HCT116 (cell line): ENCODE results near the gene SERPINI1.

Experiments
- CEBPB ChIP-seq: IDR thresholded peaks from 2 replicates; pipeline ENCODE4 v1.6.1; 2012; ENCODE audit warnings: low read depth
- EZH2 ChIP-seq: fragments of 200-600 bp; sonication (generic); IDR thresholded peaks from 2 replicates; pipeline ENCODE4 v1.6.1; 2017; ENCODE audit warnings: antibody characterized with exemption, mixed run types
- POLR2AphosphoS5 ChIP-seq: IDR thresholded peaks from 2 replicates; pipeline ENCODE4 v1.6.1; 2011; ENCODE audit warnings: mild to moderate bottlenecking, low read depth, low read length, moderate library complexity
- SP1 ChIP-seq: IDR thresholded peaks from 2 replicates; pipeline ENCODE4 v1.6.1; 2012; ENCODE audit warnings: low read depth
- YY1 ChIP-seq: IDR thresholded peaks from 2 replicates; pipeline ENCODE4 v1.6.1; 2011; ENCODE audit warnings: low read length, low read depth, moderate library complexity, mild to moderate bottlenecking; ENCODE audit not compliant: insufficient replicate concordance; ENCODE audit errors: extremely low read depth
- TF ChIP-seq, protein P1 (sequence below), 3 experiments: fragments of 200-600 bp in 1 of 3; sonication (generic) in 1 of 3; IDR thresholded peaks in 2 of 3; conservative IDR thresholded peaks in 1 of 3; 2 replicates each; pipeline ENCODE4 v1.5.1; 2012 to 2017; ENCODE audit warnings: low read depth in 2 of 3, low read length in 2 of 3, antibody characterized with exemption in 1 of 3, borderline replicate concordance in 1 of 3, control low read depth in 1 of 3, mild to moderate bottlenecking in 1 of 3, mixed read lengths in 1 of 3, mixed run types in 1 of 3, moderate library complexity in 1 of 3; ENCODE audit not compliant: insufficient read depth in 1 of 3
- TF ChIP-seq, protein P2 (sequence below): IDR thresholded peaks from 2 replicates; pipeline ENCODE4 v1.6.1; 2012; ENCODE audit warnings: low read depth
- TF ChIP-seq, protein P3 (sequence below): IDR thresholded peaks from 2 replicates; pipeline ENCODE4 v1.6.1; 2012

DNA sequence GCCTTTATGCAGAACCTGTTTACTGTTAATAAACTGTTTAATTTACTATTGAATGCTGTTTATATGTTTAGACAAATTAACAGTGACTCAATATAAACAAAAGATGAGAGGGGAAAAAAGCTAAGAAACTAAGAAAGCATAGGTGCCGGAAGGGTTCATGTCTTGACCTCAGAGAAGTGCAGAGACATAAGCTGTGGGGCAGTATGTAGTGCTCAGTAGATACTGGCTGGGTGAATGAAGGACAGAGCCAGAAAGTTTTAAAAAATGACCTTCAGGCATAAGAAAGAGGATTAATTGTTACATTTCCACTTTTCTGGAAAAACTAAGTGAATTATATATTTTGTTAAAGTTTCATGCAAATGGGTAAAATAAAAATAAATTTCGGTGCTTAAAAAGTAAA is 14.2 kb downstream of the SERPINI1 start:
- TF ChIP-seq SP1 (no peak), YY1 (no peak), EZH2 (no peak), POLR2AphosphoS5 (no peak), CEBPB (no peak)
- TF ChIP-seq, protein P1, sequence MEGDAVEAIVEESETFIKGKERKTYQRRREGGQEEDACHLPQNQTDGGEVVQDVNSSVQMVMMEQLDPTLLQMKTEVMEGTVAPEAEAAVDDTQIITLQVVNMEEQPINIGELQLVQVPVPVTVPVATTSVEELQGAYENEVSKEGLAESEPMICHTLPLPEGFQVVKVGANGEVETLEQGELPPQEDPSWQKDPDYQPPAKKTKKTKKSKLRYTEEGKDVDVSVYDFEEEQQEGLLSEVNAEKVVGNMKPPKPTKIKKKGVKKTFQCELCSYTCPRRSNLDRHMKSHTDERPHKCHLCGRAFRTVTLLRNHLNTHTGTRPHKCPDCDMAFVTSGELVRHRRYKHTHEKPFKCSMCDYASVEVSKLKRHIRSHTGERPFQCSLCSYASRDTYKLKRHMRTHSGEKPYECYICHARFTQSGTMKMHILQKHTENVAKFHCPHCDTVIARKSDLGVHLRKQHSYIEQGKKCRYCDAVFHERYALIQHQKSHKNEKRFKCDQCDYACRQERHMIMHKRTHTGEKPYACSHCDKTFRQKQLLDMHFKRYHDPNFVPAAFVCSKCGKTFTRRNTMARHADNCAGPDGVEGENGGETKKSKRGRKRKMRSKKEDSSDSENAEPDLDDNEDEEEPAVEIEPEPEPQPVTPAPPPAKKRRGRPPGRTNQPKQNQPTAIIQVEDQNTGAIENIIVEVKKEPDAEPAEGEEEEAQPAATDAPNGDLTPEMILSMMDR (IDR thresholded peaks at IDR 0.05 in 2 of 3, conservative IDR thresholded peaks at IDR 0.05 in 1 of 3; ENCODE audit: borderline replicate concordance in 1 of 3, insufficient read depth in 1 of 3, low read depth in 2 of 3, low read length in 2 of 3): no peak
- TF ChIP-seq, protein P2, sequence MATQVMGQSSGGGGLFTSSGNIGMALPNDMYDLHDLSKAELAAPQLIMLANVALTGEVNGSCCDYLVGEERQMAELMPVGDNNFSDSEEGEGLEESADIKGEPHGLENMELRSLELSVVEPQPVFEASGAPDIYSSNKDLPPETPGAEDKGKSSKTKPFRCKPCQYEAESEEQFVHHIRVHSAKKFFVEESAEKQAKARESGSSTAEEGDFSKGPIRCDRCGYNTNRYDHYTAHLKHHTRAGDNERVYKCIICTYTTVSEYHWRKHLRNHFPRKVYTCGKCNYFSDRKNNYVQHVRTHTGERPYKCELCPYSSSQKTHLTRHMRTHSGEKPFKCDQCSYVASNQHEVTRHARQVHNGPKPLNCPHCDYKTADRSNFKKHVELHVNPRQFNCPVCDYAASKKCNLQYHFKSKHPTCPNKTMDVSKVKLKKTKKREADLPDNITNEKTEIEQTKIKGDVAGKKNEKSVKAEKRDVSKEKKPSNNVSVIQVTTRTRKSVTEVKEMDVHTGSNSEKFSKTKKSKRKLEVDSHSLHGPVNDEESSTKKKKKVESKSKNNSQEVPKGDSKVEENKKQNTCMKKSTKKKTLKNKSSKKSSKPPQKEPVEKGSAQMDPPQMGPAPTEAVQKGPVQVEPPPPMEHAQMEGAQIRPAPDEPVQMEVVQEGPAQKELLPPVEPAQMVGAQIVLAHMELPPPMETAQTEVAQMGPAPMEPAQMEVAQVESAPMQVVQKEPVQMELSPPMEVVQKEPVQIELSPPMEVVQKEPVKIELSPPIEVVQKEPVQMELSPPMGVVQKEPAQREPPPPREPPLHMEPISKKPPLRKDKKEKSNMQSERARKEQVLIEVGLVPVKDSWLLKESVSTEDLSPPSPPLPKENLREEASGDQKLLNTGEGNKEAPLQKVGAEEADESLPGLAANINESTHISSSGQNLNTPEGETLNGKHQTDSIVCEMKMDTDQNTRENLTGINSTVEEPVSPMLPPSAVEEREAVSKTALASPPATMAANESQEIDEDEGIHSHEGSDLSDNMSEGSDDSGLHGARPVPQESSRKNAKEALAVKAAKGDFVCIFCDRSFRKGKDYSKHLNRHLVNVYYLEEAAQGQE: no peak
- TF ChIP-seq, protein P3, sequence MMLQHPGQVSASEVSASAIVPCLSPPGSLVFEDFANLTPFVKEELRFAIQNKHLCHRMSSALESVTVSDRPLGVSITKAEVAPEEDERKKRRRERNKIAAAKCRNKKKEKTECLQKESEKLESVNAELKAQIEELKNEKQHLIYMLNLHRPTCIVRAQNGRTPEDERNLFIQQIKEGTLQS: no peak
